Astrocyte of the cerebellum (primary cell): ENCODE results near the gene ZNF205.

Experiments
- DNase-seq: peaks from one replicate; pipeline ENCODE4 v3.0.0-alpha.2; 2011; ENCODE audit warnings: low read depth
- H3K4me3 ChIP-seq: 2 replicates; pipeline ENCODE4 v1.5.1; 2011; ENCODE audit warnings: mild to moderate bottlenecking, low read depth, low read length, moderate library complexity
- CTCF ChIP-seq: IDR thresholded peaks from 2 replicates; pipeline ENCODE4 v1.5.1; 2012; ENCODE audit warnings: low read length, low read depth, moderate library complexity, mild to moderate bottlenecking; ENCODE audit errors: missing control alignments
- in situ Hi-C: cut with HindIII; loops from 2 replicates; pipeline ENCODE4 v1.10.0; 2017; ENCODE audit warnings: low sequenced_read_pairs

ZNF205 gene

GRCh38 chr16:3144321-3144983, 32.1 kb downstream of the ZNF205 start:
- no peak for DNase-seq
- TF ChIP-seq CTCF = no peak
- in situ Hi-C loops = no loop called here
- H3K4me3 ChIP-seq = no peak overlapping the region

GRCh38 chr16:3145151-3145550, 32.8 kb downstream of the ZNF205 start:
- TF ChIP-seq CTCF = no peak
- DNase-seq = no peak
- H3K4me3 ChIP-seq = no peak overlapping the region
- in situ Hi-C loops = no loop called here

GRCh38 chr16:3145660-3146059, 33.3 kb downstream of the ZNF205 start:
- no peak for DNase-seq
- H3K4me3 ChIP-seq = no peak overlapping the region
- in situ Hi-C loops = no loop called here
- no peak for TF ChIP-seq CTCF

GRCh38 chr16:3147046-3147756, 34.8 kb downstream of the ZNF205 start:
- TF ChIP-seq CTCF = no peak
- in situ Hi-C loops = no loop called here
- no peak for DNase-seq

GRCh38 chr16:3147757-3148104, 35.3 kb downstream of the ZNF205 start:
- DNase-seq = no peak
- in situ Hi-C loops = no loop called here
- no peak overlapping the region for H3K4me3 ChIP-seq
- no peak for TF ChIP-seq CTCF

More at GRCh38 chr16:3147046-3147756, 34.8 kb downstream of the ZNF205 start:
- no peak overlapping the region for H3K4me3 ChIP-seq

- DNase-seq = no peak
- TF ChIP-seq CTCF = no peak
- in situ Hi-C loops = no loop called here
- no peak overlapping the region for H3K4me3 ChIP-seq
These were observed 36.1 kb downstream of the ZNF205 start for GRCh38 chr16:3148256-3149192.
